GM23338 (cell line): ENCODE measurements around the gene TBCD. TPM values are rescaled to one million over a fixed set of nuclear protein-coding genes. Genes with fewer than 3 reads are reported as not detected.

ENCODE experiments used
- ATAC-seq: fragments of 200-7000 bp; cut with Tn5 transposase; 3 replicates; pipeline ENCODE4 v1.9.1; 2020
- DNase-seq: peaks from one replicate; pipeline ENCODE4 v3.0.0-alpha.2; 2015; ENCODE audit warnings: low spot score
- H2AFZ ChIP-seq: fragments of 200-600 bp; sonication (generic); 2 replicates; pipeline ENCODE4 v1.8.0; 2016; ENCODE audit warnings: antibody characterized with exemption, mild to moderate bottlenecking, moderate library complexity
- H3F3A ChIP-seq: fragments of 200-600 bp; sonication (generic); replicated peaks from 2 replicates; pipeline ENCODE4 v1.8.0; 2017; ENCODE audit warnings: antibody characterized with exemption, mixed run types, low read depth
- H3K27ac ChIP-seq: fragments of 200-600 bp; sonication (generic); 2 replicates; pipeline ENCODE4 v1.6.1; 2016; ENCODE audit warnings: low read depth
- H3K27me3 ChIP-seq: fragments of 200-600 bp; sonication (generic); 2 replicates; pipeline ENCODE4 v1.8.0; 2016; ENCODE audit warnings: mild to moderate bottlenecking, mixed run types, moderate library complexity; ENCODE audit not compliant: insufficient read depth
- H3K36me3 ChIP-seq: fragments of 200-600 bp; sonication (generic); 2 replicates; pipeline ENCODE4 v1.8.0; 2016; ENCODE audit warnings: mild to moderate bottlenecking; ENCODE audit not compliant: insufficient read depth
- H3K4me1 ChIP-seq: fragments of 200-600 bp; sonication (generic); 2 replicates; pipeline ENCODE4 v1.8.0; 2016; ENCODE audit warnings: mild to moderate bottlenecking, moderate library complexity; ENCODE audit not compliant: insufficient read depth
- H3K4me2 ChIP-seq: fragments of 200-600 bp; sonication (generic); 2 replicates; pipeline ENCODE4 v1.7.1; 2017; ENCODE audit warnings: mixed run types
- H3K4me3 ChIP-seq: fragments of 200-600 bp; sonication (generic); 2 replicates; pipeline ENCODE4 v1.6.1; 2016; ENCODE audit warnings: mixed run types
- H3K79me2 ChIP-seq: fragments of 200-600 bp; sonication (generic); replicated peaks from 2 replicates; pipeline ENCODE4 v1.8.0; 2017; ENCODE audit warnings: mild to moderate bottlenecking; ENCODE audit not compliant: insufficient read depth
- H3K9me2 ChIP-seq: fragments of 200-600 bp; sonication (generic); 2 replicates; pipeline ENCODE4 v1.8.0; 2017; ENCODE audit not compliant: insufficient read depth
- H4K20me1 ChIP-seq: fragments of 200-600 bp; sonication (generic); replicated peaks from 2 replicates; pipeline ENCODE4 v1.8.0; 2017; ENCODE audit warnings: mild to moderate bottlenecking; ENCODE audit not compliant: insufficient read depth
- H3K27ac Mint-ChIP-seq: 2 replicates; pipeline ENCODE4 v1.8.0; 2020; ENCODE audit warnings: inconsistent platforms, mild to moderate bottlenecking, moderate library complexity, mixed read lengths
- H3K27me3 Mint-ChIP-seq: 3 replicates; pipeline ENCODE4 v1.8.0; 2022; ENCODE audit warnings: low read depth, mild to moderate bottlenecking, moderate library complexity, mixed read lengths, inconsistent platforms; ENCODE audit not compliant: insufficient read depth, poor library complexity
- H3K36me3 Mint-ChIP-seq: 3 replicates; pipeline ENCODE4 v1.8.0; 2021; ENCODE audit warnings: low read depth, mild to moderate bottlenecking, inconsistent platforms, moderate library complexity, mixed read lengths
- H3K4me1 Mint-ChIP-seq: 3 replicates; pipeline ENCODE4 v1.8.0; 2020; ENCODE audit warnings: mild to moderate bottlenecking, inconsistent platforms, mixed read lengths
- H3K4me3 Mint-ChIP-seq: 3 replicates; pipeline ENCODE4 v1.8.0; 2021; ENCODE audit warnings: moderate library complexity, mild to moderate bottlenecking, inconsistent platforms, mixed read lengths
- H3K9me3 Mint-ChIP-seq: 3 replicates; pipeline ENCODE4 v1.8.0; 2020; ENCODE audit warnings: moderate library complexity, mild to moderate bottlenecking, inconsistent platforms, mixed read lengths
- CREB1 ChIP-seq: fragments of 250-450 bp; sonication (Bioruptor Pico); IDR thresholded peaks from 2 replicates; pipeline ENCODE4 v1.5.0; 2020; ENCODE audit warnings: low read depth, mild to moderate bottlenecking, moderate library complexity
- EZH2 ChIP-seq: fragments of 200-600 bp; sonication (generic); IDR thresholded peaks from one replicate; pipeline ENCODE4 v1.8.0; 2017; ENCODE audit warnings: antibody characterized with exemption, mild to moderate bottlenecking, low read depth; ENCODE audit not compliant: unreplicated experiment
- EZH2phosphoT487 ChIP-seq: fragments of 200-600 bp; sonication (generic); IDR thresholded peaks from one replicate; pipeline ENCODE4 v1.8.1; 2018; ENCODE audit warnings: antibody characterized with exemption; ENCODE audit not compliant: unreplicated experiment
- JUNB ChIP-seq: IDR thresholded peaks from one replicate; pipeline ENCODE4 v1.6.1; 2016; ENCODE audit warnings: antibody characterized with exemption; ENCODE audit not compliant: unreplicated experiment
- NANOG ChIP-seq: IDR thresholded peaks from 2 replicates; pipeline ENCODE4 v1.6.1; 2016; ENCODE audit warnings: antibody characterized with exemption, borderline replicate concordance
- POLR2AphosphoS5 ChIP-seq: IDR thresholded peaks from 2 replicates; pipeline ENCODE4 v1.6.1; 2016; ENCODE audit warnings: antibody characterized with exemption, low read depth
- REST ChIP-seq: IDR thresholded peaks from one replicate; pipeline ENCODE4 v1.6.1; 2018; ENCODE audit warnings: antibody characterized with exemption; ENCODE audit not compliant: unreplicated experiment
- STAT1 ChIP-seq: IDR thresholded peaks from one replicate; pipeline ENCODE4 v1.6.1; 2016; ENCODE audit warnings: antibody characterized with exemption; ENCODE audit not compliant: unreplicated experiment
- ZNF114 ChIP-seq: fragments of 250-450 bp; sonication (Bioruptor Pico); IDR thresholded peaks from 2 replicates; pipeline ENCODE4 v1.5.0; 2020; ENCODE audit warnings: mild to moderate bottlenecking, moderate library complexity
- ZNF331 ChIP-seq: fragments of 250-450 bp; sonication (Bioruptor Pico); IDR thresholded peaks from 2 replicates; pipeline ENCODE4 v1.5.0; 2020; ENCODE audit warnings: low read depth, mild to moderate bottlenecking, moderate library complexity
- polyA plus RNA-seq: library from polyadenylated mRNA; unstranded; fragments of >200 nt; fragmentation: Nextera tagmentation; extraction: Ambion mirVana; gene quantifications from 2 replicates; pipeline ENCODE4 v1.2.1, GENCODE V29; 2016
- total RNA-seq: library from RNA; depleted of rRNA; stranded (reverse); fragments of >200 nt; shearing (Covaris generic); gene quantifications from 2 replicates; pipeline ENCODE4 v1.2.3, GENCODE V29; 2014
- TF ChIP-seq, protein P1 (sequence below), 2 experiments: fragments of 200-600 bp in 1 of 2; sonication (generic) in 1 of 2; conservative IDR thresholded peaks; 2 replicates each; pipeline versions ENCODE4 v1.5.1 to v1.6.1; 2016 to 2017; ENCODE audit warnings: antibody characterized with exemption in 2 of 2, low read depth in 2 of 2, mild to moderate bottlenecking in 2 of 2, moderate library complexity in 1 of 2
- TF ChIP-seq, protein P2 (sequence below): fragments of 250-450 bp; sonication (Bioruptor Pico); IDR thresholded peaks from 2 replicates; pipeline ENCODE4 v1.5.0; 2020; ENCODE audit warnings: mild to moderate bottlenecking, moderate library complexity
- TF ChIP-seq, protein P3 (sequence below): IDR thresholded peaks from 2 replicates; pipeline ENCODE4 v1.6.1; 2016; ENCODE audit warnings: antibody characterized with exemption

TBCD gene
- total and polyA plus RNA-seq, 2 experiments from 2014 or later = 75.0 to 116 TPM

- Histone ChIP-seq H3F3A (no peaks in the 10 kb centered on the region), H2AFZ (no peak overlapping the region)
- no peak overlapping the region for H3K27ac Mint-ChIP-seq
Observed at GRCh38 chr17:82948081-82948511, 196.2 kb downstream of the TBCD start.

More at GRCh38 chr17:82948081-82948511, 196.2 kb downstream of the TBCD start:
- Mint-ChIP-seq H3K27me3 (peaks cover 20% of the 10 kb centered on the region), H3K4me1 (no peaks in the 10 kb centered on the region), H3K36me3 (peaks cover 100% of the 10 kb centered on the region), H3K9me3 (peaks cover 100% of the 10 kb centered on the region), H3K4me3 (no peak overlapping the region)
- Histone ChIP-seq H3K36me3 (peaks cover 17% of the 10 kb centered on the region), H3K4me1 (no peaks in the 10 kb centered on the region), H4K20me1 (no peaks in the 10 kb centered on the region), H3K4me2 (no peak overlapping the region), H3K27ac (no peak overlapping the region), H3K79me2 (no peaks in the 10 kb centered on the region), H3K9me2 (no peaks in the 10 kb centered on the region), H3K27me3 (no peaks in the 10 kb centered on the region), H3K4me3 (no peak overlapping the region)
- ATAC-seq (no peak), DNase-seq (no peak)
- no peak for TF ChIP-seq REST
- no peak for TF ChIP-seq ZNF114
- TF ChIP-seq, protein P1, sequence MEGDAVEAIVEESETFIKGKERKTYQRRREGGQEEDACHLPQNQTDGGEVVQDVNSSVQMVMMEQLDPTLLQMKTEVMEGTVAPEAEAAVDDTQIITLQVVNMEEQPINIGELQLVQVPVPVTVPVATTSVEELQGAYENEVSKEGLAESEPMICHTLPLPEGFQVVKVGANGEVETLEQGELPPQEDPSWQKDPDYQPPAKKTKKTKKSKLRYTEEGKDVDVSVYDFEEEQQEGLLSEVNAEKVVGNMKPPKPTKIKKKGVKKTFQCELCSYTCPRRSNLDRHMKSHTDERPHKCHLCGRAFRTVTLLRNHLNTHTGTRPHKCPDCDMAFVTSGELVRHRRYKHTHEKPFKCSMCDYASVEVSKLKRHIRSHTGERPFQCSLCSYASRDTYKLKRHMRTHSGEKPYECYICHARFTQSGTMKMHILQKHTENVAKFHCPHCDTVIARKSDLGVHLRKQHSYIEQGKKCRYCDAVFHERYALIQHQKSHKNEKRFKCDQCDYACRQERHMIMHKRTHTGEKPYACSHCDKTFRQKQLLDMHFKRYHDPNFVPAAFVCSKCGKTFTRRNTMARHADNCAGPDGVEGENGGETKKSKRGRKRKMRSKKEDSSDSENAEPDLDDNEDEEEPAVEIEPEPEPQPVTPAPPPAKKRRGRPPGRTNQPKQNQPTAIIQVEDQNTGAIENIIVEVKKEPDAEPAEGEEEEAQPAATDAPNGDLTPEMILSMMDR (conservative IDR thresholded peaks at IDR 0.05; ENCODE audit: low read depth in 2 of 2) = no peak
- no peak for TF ChIP-seq ZNF331 (CRISPR knock-in tag)
- no peak for TF ChIP-seq POLR2AphosphoS5
- TF ChIP-seq, protein P2, sequence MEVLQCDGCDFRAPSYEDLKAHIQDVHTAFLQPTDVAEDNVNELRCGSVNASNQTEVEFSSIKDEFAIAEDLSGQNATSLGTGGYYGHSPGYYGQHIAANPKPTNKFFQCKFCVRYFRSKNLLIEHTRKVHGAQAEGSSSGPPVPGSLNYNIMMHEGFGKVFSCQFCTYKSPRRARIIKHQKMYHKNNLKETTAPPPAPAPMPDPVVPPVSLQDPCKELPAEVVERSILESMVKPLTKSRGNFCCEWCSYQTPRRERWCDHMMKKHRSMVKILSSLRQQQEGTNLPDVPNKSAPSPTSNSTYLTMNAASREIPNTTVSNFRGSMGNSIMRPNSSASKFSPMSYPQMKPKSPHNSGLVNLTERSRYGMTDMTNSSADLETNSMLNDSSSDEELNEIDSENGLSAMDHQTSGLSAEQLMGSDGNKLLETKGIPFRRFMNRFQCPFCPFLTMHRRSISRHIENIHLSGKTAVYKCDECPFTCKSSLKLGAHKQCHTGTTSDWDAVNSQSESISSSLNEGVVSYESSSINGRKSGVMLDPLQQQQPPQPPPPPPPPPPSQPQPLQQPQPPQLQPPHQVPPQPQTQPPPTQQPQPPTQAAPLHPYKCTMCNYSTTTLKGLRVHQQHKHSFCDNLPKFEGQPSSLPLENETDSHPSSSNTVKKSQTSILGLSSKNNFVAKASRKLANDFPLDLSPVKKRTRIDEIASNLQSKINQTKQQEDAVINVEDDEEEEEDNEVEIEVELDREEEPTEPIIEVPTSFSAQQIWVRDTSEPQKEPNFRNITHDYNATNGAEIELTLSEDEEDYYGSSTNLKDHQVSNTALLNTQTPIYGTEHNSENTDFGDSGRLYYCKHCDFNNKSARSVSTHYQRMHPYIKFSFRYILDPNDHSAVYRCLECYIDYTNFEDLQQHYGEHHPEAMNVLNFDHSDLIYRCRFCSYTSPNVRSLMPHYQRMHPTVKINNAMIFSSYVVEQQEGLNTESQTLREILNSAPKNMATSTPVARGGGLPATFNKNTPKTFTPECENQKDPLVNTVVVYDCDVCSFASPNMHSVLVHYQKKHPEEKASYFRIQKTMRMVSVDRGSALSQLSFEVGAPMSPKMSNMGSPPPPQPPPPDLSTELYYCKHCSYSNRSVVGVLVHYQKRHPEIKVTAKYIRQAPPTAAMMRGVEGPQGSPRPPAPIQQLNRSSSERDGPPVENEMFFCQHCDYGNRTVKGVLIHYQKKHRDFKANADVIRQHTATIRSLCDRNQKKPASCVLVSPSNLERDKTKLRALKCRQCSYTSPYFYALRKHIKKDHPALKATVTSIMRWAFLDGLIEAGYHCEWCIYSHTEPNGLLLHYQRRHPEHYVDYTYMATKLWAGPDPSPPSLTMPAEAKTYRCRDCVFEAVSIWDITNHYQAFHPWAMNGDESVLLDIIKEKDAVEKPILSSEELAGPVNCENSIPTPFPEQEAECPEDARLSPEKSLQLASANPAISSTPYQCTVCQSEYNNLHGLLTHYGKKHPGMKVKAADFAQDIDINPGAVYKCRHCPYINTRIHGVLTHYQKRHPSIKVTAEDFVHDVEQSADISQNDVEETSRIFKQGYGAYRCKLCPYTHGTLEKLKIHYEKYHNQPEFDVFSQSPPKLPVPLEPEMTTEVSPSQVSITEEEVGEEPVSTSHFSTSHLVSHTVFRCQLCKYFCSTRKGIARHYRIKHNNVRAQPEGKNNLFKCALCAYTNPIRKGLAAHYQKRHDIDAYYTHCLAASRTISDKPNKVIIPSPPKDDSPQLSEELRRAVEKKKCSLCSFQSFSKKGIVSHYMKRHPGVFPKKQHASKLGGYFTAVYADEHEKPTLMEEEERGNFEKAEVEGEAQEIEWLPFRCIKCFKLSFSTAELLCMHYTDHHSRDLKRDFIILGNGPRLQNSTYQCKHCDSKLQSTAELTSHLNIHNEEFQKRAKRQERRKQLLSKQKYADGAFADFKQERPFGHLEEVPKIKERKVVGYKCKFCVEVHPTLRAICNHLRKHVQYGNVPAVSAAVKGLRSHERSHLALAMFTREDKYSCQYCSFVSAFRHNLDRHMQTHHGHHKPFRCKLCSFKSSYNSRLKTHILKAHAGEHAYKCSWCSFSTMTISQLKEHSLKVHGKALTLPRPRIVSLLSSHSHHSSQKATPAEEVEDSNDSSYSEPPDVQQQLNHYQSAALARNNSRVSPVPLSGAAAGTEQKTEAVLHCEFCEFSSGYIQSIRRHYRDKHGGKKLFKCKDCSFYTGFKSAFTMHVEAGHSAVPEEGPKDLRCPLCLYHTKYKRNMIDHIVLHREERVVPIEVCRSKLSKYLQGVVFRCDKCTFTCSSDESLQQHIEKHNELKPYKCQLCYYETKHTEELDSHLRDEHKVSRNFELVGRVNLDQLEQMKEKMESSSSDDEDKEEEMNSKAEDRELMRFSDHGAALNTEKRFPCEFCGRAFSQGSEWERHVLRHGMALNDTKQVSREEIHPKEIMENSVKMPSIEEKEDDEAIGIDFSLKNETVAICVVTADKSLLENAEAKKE (CRISPR knock-in tag) = no peak
- no peak for TF ChIP-seq JUNB
- TF ChIP-seq CREB1 = no peak
- TF ChIP-seq, protein P3, sequence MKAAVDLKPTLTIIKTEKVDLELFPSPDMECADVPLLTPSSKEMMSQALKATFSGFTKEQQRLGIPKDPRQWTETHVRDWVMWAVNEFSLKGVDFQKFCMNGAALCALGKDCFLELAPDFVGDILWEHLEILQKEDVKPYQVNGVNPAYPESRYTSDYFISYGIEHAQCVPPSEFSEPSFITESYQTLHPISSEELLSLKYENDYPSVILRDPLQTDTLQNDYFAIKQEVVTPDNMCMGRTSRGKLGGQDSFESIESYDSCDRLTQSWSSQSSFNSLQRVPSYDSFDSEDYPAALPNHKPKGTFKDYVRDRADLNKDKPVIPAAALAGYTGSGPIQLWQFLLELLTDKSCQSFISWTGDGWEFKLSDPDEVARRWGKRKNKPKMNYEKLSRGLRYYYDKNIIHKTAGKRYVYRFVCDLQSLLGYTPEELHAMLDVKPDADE = no peak
- TF ChIP-seq STAT1 = no peak
- TF ChIP-seq EZH2 = no peak
- TF ChIP-seq EZH2phosphoT487 = no peak
- TF ChIP-seq NANOG = no peak
